H9 (cell line): ENCODE results near the gene ABCD1. TPM values are rescaled to one million over a fixed set of nuclear protein-coding genes. Genes with fewer than 3 reads are reported as not detected.

ENCODE experiments used
- DNase-seq: peaks from one replicate; pipeline ENCODE4 v3.0.0-alpha.2; 2017
- H2AFZ ChIP-seq: one replicate; pipeline ENCODE4 v1.6.1; 2013; ENCODE audit warnings: mild to moderate bottlenecking, low read length, control low read depth, moderate library complexity
- H2AK5ac ChIP-seq: 2 replicates; pipeline ENCODE4 v1.6.1; 2013; ENCODE audit warnings: low read length, control low read depth, mixed read lengths; ENCODE audit not compliant: insufficient read length
- H2BK120ac ChIP-seq: one replicate; pipeline ENCODE4 v1.6.1; 2013; ENCODE audit warnings: low read depth, mild to moderate bottlenecking, low read length, control low read depth, inconsistent platforms; ENCODE audit not compliant: poor library complexity, severe bottlenecking
- H2BK12ac ChIP-seq: 2 replicates; pipeline ENCODE4 v1.6.1; 2013; ENCODE audit warnings: low read length, control low read depth, mixed read lengths, low read depth; ENCODE audit not compliant: insufficient read length
- H2BK15ac ChIP-seq: 2 replicates; pipeline ENCODE4 v1.6.1; 2013; ENCODE audit warnings: low read depth, low read length, control low read depth
- H2BK20ac ChIP-seq: one replicate; pipeline ENCODE4 v1.6.1; 2013; ENCODE audit warnings: low read depth, mild to moderate bottlenecking, low read length, control low read depth, inconsistent platforms; ENCODE audit not compliant: poor library complexity, severe bottlenecking
- H2BK5ac ChIP-seq: 2 replicates; pipeline ENCODE4 v1.6.1; 2013; ENCODE audit warnings: low read length, control low read depth, mixed read lengths; ENCODE audit not compliant: insufficient read length
- H3K14ac ChIP-seq: 2 replicates; pipeline ENCODE4 v1.6.1; 2013; ENCODE audit warnings: low read length, control low read depth; ENCODE audit not compliant: insufficient read depth
- H3K18ac ChIP-seq: 2 replicates; pipeline ENCODE4 v1.6.1; 2013; ENCODE audit warnings: low read depth, mild to moderate bottlenecking, mixed read lengths, low read length, control low read depth; ENCODE audit not compliant: insufficient read length
- H3K23ac ChIP-seq: 2 replicates; pipeline ENCODE4 v1.6.1; 2013; ENCODE audit warnings: low read length, control low read depth, mixed read lengths, low read depth; ENCODE audit not compliant: insufficient read length
- H3K23me2 ChIP-seq: 2 replicates; pipeline ENCODE4 v1.6.1; 2013; ENCODE audit warnings: low read depth, mild to moderate bottlenecking, mixed read lengths, low read length, control low read depth; ENCODE audit not compliant: insufficient read length, poor library complexity, severe bottlenecking
- H3K27ac ChIP-seq: 2 replicates; pipeline ENCODE4 v1.5.1; 2013; ENCODE audit warnings: low read length, control low read depth, mixed read lengths, low read depth; ENCODE audit not compliant: insufficient read length
- H3K27me3 ChIP-seq: 2 replicates; pipeline ENCODE4 v1.6.1; 2013; ENCODE audit warnings: low read length, control low read depth, inconsistent platforms; ENCODE audit not compliant: insufficient read depth
- H3K4ac ChIP-seq: 2 replicates; pipeline ENCODE4 v1.6.1; 2013; ENCODE audit warnings: low read depth, mild to moderate bottlenecking, control low read depth, inconsistent platforms, low read length, moderate library complexity
- H3K4me1 ChIP-seq: 2 replicates; pipeline ENCODE4 v1.6.1; 2013; ENCODE audit warnings: low read length, control low read depth, inconsistent platforms; ENCODE audit not compliant: insufficient read depth
- H3K4me2 ChIP-seq: 2 replicates; pipeline ENCODE4 v1.6.1; 2013; ENCODE audit warnings: low read length, control low read depth, mixed read lengths; ENCODE audit not compliant: insufficient read length, insufficient read depth
- H3K56ac ChIP-seq: 2 replicates; pipeline ENCODE4 v1.6.1; 2013; ENCODE audit warnings: low read depth, mild to moderate bottlenecking, mixed read lengths, low read length, control low read depth; ENCODE audit not compliant: insufficient read length
- H3K79me1 ChIP-seq: 2 replicates; pipeline ENCODE4 v1.6.1; 2013; ENCODE audit warnings: low read depth, mild to moderate bottlenecking, moderate library complexity, low read length, control low read depth, inconsistent platforms; ENCODE audit not compliant: insufficient read depth, poor library complexity, severe bottlenecking
- H3K79me2 ChIP-seq: 2 replicates; pipeline ENCODE4 v1.6.1; 2013; ENCODE audit warnings: low read length, control low read depth, inconsistent platforms; ENCODE audit not compliant: insufficient read depth
- H3K9ac ChIP-seq: 2 replicates; pipeline ENCODE4 v1.6.1; 2013; ENCODE audit warnings: low read length, control low read depth, mixed read lengths; ENCODE audit not compliant: insufficient read length; ENCODE audit errors: extremely low read depth
- H3K9me3 ChIP-seq: one replicate; pipeline ENCODE4 v1.6.1; 2013; ENCODE audit warnings: low read depth, low read length, inconsistent platforms; ENCODE audit not compliant: control insufficient read depth
- H3T11ph ChIP-seq: one replicate; pipeline ENCODE4 v1.6.1; 2013; ENCODE audit warnings: mild to moderate bottlenecking, low read length, control low read depth, inconsistent platforms
- H4K20me1 ChIP-seq: one replicate; pipeline ENCODE4 v1.6.1; 2013; ENCODE audit not compliant: control insufficient read depth, insufficient read length, insufficient read depth
- H4K5ac ChIP-seq: 2 replicates; pipeline ENCODE4 v1.6.1; 2013; ENCODE audit warnings: low read depth, mild to moderate bottlenecking, mixed read lengths, low read length, control low read depth; ENCODE audit not compliant: insufficient read length
- H4K8ac ChIP-seq: replicated peaks from 2 replicates; pipeline ENCODE4 v1.6.1; 2013; ENCODE audit warnings: low read length, control low read depth, mixed read lengths, low read depth; ENCODE audit not compliant: insufficient read length
- H4K91ac ChIP-seq: 2 replicates; pipeline ENCODE4 v1.6.1; 2013; ENCODE audit warnings: low read depth, mild to moderate bottlenecking, moderate library complexity, mixed read lengths, low read length, control low read depth; ENCODE audit not compliant: insufficient read length
- H3K27ac Mint-ChIP-seq, 3 experiments: 2 replicates in 2 of 3; 3 replicates in 1 of 3; pipeline ENCODE4 v1.8.0; 2020 to 2021; ENCODE audit warnings: mixed read lengths in 3 of 3, mild to moderate bottlenecking in 1 of 3, moderate library complexity in 1 of 3
- H3K27me3 Mint-ChIP-seq: 2 replicates; pipeline ENCODE4 v1.8.0; 2021; ENCODE audit warnings: low read depth, mild to moderate bottlenecking, moderate library complexity, mixed read lengths
- H3K36me3 Mint-ChIP-seq, 3 experiments: 2 replicates in 2 of 3; 3 replicates in 1 of 3; pipeline ENCODE4 v1.8.0; 2020 to 2021; ENCODE audit warnings: low read depth in 3 of 3, mixed read lengths in 3 of 3; ENCODE audit not compliant: insufficient read depth in 1 of 3
- H3K4me1 Mint-ChIP-seq, 2 experiments: 2 replicates each; pipeline ENCODE4 v1.8.0; 2020; ENCODE audit warnings: mixed read lengths in 2 of 2
- H3K4me3 Mint-ChIP-seq, 2 experiments: 2 replicates in 1 of 2; 3 replicates in 1 of 2; pipeline ENCODE4 v1.8.0; 2020 to 2021; ENCODE audit warnings: mild to moderate bottlenecking in 2 of 2, mixed read lengths in 2 of 2, moderate library complexity in 1 of 2
- H3K9me3 Mint-ChIP-seq, 2 experiments: 2 replicates in 1 of 2; 3 replicates in 1 of 2; pipeline ENCODE4 v1.8.0; 2020; ENCODE audit warnings: mild to moderate bottlenecking in 2 of 2, mixed read lengths in 2 of 2, moderate library complexity in 1 of 2
- CTCF ChIP-seq: fragments of 200-600 bp; sonication (generic); conservative IDR thresholded peaks from 3 replicates; pipeline ENCODE4 v1.8.0; 2021; ENCODE audit warnings: antibody characterized with exemption, mild to moderate bottlenecking
- WGBS: extraction: QIAGEN DNeasy Blood & Tissue Kit; methylation state at CpG from one replicate; pipeline ENCODE4 v1.1.7; 2013; ENCODE audit warnings: missing lambda C conversion rate, low lambda C conversion rate, mixed read lengths; ENCODE audit not compliant: insufficient read length; ENCODE audit errors: extremely low coverage; 5-methylcytosine and 5-hydroxymethylcytosine counted together
- total RNA-seq: library from RNA; stranded (reverse); gene quantifications from 2 replicates; pipeline ENCODE4 v1.2.1, GENCODE V29; 2021

ABCD1 gene
- total RNA-seq, 1 experiment from 2014 or later = 11.1 TPM

- Histone ChIP-seq H2BK12ac (no peak overlapping the region), H3K79me2 (no peaks in the 10 kb centered on the region; the same call in 1 of the 2 replicates), H2AFZ (no peak overlapping the region), H4K91ac (no peak overlapping the region), H4K5ac (no peak overlapping the region), H3K18ac (no peak overlapping the region), H3K4me2 (no peak overlapping the region), H3K23me2 (no peaks in the 10 kb centered on the region), H3K9ac (no peak overlapping the region), H2AK5ac (no peak overlapping the region), H2BK15ac (no peak overlapping the region), H3K56ac (no peak overlapping the region), H2BK20ac (no peak overlapping the region), H3T11ph (no peak overlapping the region), H3K27me3 (no peaks in the 10 kb centered on the region), H4K20me1 (peaks cover 5% of the 10 kb centered on the region), H3K23ac (no peak overlapping the region), H3K9me3 (no peaks in the 10 kb centered on the region), H3K4ac (no peak overlapping the region), H2BK120ac (no peak overlapping the region), H2BK5ac (no peak overlapping the region), H3K4me1 (no peaks in the 10 kb centered on the region; the same call in 1 of the 2 replicates), H4K8ac (no peak overlapping the region), H3K79me1 (no peaks in the 10 kb centered on the region), H3K27ac (no peak overlapping the region), H3K14ac (no peak overlapping the region)
- Mint-ChIP-seq H3K4me3 (no peak overlapping the region), H3K9me3 (peaks cover 28 to 57% of the 10 kb centered on the region in 2 experiments), H3K36me3 (peaks cover 18 to 50% (median 47%) of the 10 kb centered on the region in 3 experiments; a peak in 6 of 7 replicates), H3K27ac (peak overlapping the region in 1 of 3 experiments; percentile 92; a peak in 1 of 7 replicates), H3K27me3 (no peaks in the 10 kb centered on the region), H3K4me1 (peaks cover 0 to 8% of the 10 kb centered on the region in 2 experiments; a peak in 2 of 4 replicates)
- TF ChIP-seq CTCF = no peak
- no peak for DNase-seq
- no CpG with 5 or more reads among the region's 4 CpGs for WGBS
These were observed 32.7 kb upstream of the ABCD1 start for GRCh38 chrX:153692003-153692402.
